Measurements from ENCODE around the gene MKRN2. TPM values are rescaled to one million over a fixed set of nuclear protein-coding genes. Genes with fewer than 3 reads are reported as not detected.

The MKRN2 gene
- total RNA-seq, 2 donors from 2014 or later: 35.7 to 41.5 TPM

DNA sequence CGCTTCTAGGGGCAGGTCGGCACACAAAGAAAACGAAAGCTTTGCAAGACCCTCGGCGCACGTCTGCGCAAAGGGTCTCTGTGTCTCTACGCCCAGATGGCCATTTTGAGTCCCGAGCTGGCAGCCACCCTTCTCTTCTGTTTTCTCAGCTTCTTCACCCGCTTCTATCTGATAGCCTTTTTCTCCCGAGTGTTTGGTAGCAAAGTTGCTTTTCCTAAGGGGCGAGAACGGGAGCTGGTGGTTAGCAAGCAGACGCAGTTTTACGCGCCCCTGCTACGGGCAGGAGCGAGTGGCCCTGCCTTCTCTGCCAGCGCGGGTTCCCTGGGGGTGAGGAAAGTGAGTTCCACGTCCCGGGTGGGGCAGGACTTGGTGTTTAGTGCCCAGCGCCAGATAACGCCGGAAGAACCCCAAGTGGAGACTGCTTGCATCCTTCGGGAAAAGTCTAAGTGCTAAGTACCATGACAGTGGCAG lies 2.9 kb upstream of the MKRN2 start:
- H3K27me3 ChIP-seq (replicated peaks; ENCODE audit: insufficient read depth): no peaks in the 10 kb centered on the region
- no peak for DNase-seq (ENCODE audit: low spot score)
- no peak overlapping the region for H3K27ac ChIP-seq
- H3K9me3 ChIP-seq: no peaks in the 10 kb centered on the region
- ATAC-seq (ENCODE audit: insufficient number of reproducible peaks, low FRiP score, low read depth): no peak
- H3K4me1 ChIP-seq (ENCODE audit: control insufficient read depth in 1 of 2, low read depth in 2 of 2): peaks cover 21 to 22% of the 10 kb centered on the region in 2 donors
- TF ChIP-seq, protein P1, sequence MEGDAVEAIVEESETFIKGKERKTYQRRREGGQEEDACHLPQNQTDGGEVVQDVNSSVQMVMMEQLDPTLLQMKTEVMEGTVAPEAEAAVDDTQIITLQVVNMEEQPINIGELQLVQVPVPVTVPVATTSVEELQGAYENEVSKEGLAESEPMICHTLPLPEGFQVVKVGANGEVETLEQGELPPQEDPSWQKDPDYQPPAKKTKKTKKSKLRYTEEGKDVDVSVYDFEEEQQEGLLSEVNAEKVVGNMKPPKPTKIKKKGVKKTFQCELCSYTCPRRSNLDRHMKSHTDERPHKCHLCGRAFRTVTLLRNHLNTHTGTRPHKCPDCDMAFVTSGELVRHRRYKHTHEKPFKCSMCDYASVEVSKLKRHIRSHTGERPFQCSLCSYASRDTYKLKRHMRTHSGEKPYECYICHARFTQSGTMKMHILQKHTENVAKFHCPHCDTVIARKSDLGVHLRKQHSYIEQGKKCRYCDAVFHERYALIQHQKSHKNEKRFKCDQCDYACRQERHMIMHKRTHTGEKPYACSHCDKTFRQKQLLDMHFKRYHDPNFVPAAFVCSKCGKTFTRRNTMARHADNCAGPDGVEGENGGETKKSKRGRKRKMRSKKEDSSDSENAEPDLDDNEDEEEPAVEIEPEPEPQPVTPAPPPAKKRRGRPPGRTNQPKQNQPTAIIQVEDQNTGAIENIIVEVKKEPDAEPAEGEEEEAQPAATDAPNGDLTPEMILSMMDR (IDR thresholded peaks at IDR 0.05): no peak
- H3K36me3 ChIP-seq: no peaks in the 10 kb centered on the region
- peak overlapping the region; percentile 70 for H3K4me3 ChIP-seq

DNA sequence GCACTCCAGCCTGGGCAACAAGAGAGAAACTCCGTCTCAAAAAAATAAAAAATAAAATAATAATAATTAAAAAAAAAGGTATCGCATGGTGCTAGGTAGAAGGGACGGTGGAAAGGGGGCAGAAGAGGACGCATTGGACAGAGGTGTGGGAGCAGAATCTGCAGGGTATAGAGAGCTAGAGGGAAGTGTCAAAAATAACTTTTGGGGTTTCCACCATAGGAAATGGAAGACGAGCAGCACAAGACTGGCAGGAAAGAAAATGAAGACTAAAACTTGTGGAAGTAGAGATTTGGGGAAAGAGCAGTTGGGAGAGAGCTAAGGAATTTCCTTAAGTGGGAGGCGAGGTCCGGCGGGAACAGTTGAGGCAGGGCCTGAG lies 585 bp upstream of the MKRN2 start:
- Histone ChIP-seq H3K4me1 (ENCODE audit: control insufficient read depth in 1 of 2, low read depth in 2 of 2) (peaks cover 24 to 43% of the 10 kb centered on the region in 2 donors), H3K27me3 (replicated peaks; ENCODE audit: insufficient read depth) (no peaks in the 10 kb centered on the region), H3K36me3 (no peaks in the 10 kb centered on the region), H3K27ac (peak overlapping the region; percentile 91 to 94), H3K9me3 (no peaks in the 10 kb centered on the region), H3K4me3 (peak overlapping the region; percentile 95)
- DNase-seq (ENCODE audit: low spot score): no peak
- TF ChIP-seq, protein P1 (IDR thresholded peaks at IDR 0.05): no peak
- peak; percentile 34 for ATAC-seq (ENCODE audit: insufficient number of reproducible peaks, low FRiP score, low read depth)

DNA sequence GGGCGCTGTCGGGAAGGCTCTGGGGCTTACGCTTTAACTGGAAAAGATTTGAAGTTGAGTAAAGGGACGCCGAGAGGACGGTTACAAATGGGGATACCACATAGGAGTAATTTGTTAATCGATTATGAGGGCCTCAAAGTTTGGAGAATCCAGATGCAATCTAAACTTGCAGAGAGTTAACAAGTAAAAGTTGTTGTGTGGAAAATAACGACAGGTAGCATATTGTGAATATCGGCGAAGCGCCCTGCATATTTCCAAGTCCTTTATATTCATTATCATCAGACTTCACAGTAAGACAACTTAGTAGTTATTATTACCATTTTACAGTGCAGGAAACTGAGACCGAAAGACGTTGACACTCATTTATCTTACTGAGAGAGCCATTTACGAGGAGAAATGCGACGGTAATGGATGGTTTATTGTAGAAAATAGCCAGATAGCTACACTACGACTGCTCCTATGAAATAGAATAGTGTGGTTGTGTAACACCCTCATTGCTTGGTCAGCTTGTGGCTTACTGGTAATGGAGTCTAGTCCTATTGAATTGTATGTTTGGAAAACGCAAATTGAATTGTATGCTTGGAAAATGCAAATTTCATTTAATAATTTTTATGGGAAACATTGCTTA lies 700 bp downstream of the MKRN2 start:
- DNase-seq (ENCODE audit: low spot score): no peak
- H3K27ac ChIP-seq: peak overlapping the region; percentile 91 to 94
- H3K9me3 ChIP-seq: no peaks in the 10 kb centered on the region
- peak overlapping the region; percentile 95 for H3K4me3 ChIP-seq
- no peaks in the 10 kb centered on the region for H3K36me3 ChIP-seq
- TF ChIP-seq, protein P1 (IDR thresholded peaks at IDR 0.05): no peak
- no peak for ATAC-seq (ENCODE audit: insufficient number of reproducible peaks, low FRiP score, low read depth)
- H3K4me1 ChIP-seq (ENCODE audit: control insufficient read depth in 1 of 2, low read depth in 2 of 2): peaks cover 24 to 43% of the 10 kb centered on the region in 2 donors
- H3K27me3 ChIP-seq (replicated peaks; ENCODE audit: insufficient read depth): no peaks in the 10 kb centered on the region

DNA sequence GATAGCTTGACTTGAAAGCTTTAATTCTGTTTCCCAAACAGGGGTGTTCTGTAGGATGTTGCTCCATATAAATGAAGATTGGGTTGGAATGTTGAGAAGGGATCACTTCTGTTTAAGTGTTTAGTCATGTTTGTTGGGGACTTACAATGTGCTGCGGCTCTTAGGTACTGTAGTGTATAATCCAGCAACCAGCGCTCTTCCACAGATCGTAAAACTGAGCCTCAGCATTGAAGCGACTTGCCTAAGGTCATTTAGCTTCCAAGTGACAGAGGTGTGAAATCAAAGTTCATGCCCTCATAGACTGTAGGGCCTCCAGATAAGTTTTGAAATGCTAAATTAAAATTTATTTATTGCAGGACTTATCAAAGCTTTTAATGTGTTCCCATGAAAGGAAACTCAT lies 1.8 kb downstream of the MKRN2 start:
- Histone ChIP-seq H3K27me3 (replicated peaks; ENCODE audit: insufficient read depth) (no peaks in the 10 kb centered on the region), H3K4me3 (peak overlapping the region; percentile 95), H3K4me1 (ENCODE audit: control insufficient read depth in 1 of 2, low read depth in 2 of 2) (peaks cover 25 to 51% of the 10 kb centered on the region in 2 donors), H3K9me3 (no peaks in the 10 kb centered on the region), H3K27ac (no peak overlapping the region), H3K36me3 (no peaks in the 10 kb centered on the region)
- TF ChIP-seq, protein P1 (IDR thresholded peaks at IDR 0.05): no peak
- DNase-seq (ENCODE audit: low spot score) (no peak), ATAC-seq (ENCODE audit: insufficient number of reproducible peaks, low FRiP score, low read depth) (no peak)

DNA sequence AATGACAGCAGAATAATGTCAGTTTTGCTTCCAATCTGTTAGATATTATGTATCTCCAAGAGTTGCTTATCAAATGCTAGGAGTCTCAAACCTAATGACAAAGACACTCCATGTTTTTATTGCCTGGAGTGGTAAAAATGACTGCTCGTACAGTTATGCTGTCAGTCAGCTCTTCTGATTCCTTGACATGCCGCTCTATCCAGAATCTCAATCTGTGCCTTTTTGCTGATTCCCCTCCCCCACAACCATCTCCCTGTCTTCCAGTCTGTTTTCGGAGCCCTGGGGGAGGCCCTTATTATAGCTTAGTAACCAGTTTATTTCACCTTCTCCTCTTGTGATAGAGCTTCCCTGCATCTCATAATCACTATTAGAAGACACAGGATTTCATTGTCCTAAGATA lies 2.6 kb downstream of the MKRN2 start:
- H3K36me3 ChIP-seq: no peaks in the 10 kb centered on the region
- TF ChIP-seq, protein P1 (IDR thresholded peaks at IDR 0.05): no peak
- H3K4me3 ChIP-seq: no peak overlapping the region
- no peaks in the 10 kb centered on the region for H3K27me3 ChIP-seq (replicated peaks; ENCODE audit: insufficient read depth)
- peaks cover 23 to 51% of the 10 kb centered on the region in 2 donors for H3K4me1 ChIP-seq (ENCODE audit: control insufficient read depth in 1 of 2, low read depth in 2 of 2)
- no peaks in the 10 kb centered on the region for H3K9me3 ChIP-seq
- no peak for DNase-seq (ENCODE audit: low spot score)
- ATAC-seq (ENCODE audit: insufficient number of reproducible peaks, low FRiP score, low read depth): no peak
- H3K27ac ChIP-seq: no peak overlapping the region
